HG03565 (cell line): Measurements from ENCODE around the gene SLCO1B3.

ENCODE experiments used
- ATAC-seq: cut with Tn5 transposase; IDR thresholded peaks from one replicate; pipeline ENCODE4 v1.9.1; 2021; ENCODE audit warnings: mild to moderate bottlenecking, moderate library complexity; ENCODE audit not compliant: unreplicated experiment

SLCO1B3 gene

DNA sequence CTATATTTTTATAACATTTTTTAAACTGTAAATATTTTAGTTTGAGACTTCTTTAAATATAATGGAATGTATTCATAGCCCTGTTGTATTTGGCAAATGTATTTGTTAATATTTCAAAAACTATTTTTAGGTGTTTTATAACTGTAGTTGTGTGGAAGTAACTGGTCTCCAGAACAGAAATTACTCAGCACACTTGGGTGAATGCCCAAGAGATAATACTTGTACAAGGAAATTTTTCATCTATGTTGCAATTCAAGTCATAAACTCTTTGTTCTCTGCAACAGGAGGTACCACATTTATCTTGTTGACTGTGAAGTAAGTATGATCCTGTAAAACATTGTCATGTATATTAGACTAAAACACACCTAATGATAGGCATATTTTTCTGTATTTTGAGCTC is 72.8 kb downstream of the SLCO1B3 start:
- ATAC-seq, result no peak

DNA sequence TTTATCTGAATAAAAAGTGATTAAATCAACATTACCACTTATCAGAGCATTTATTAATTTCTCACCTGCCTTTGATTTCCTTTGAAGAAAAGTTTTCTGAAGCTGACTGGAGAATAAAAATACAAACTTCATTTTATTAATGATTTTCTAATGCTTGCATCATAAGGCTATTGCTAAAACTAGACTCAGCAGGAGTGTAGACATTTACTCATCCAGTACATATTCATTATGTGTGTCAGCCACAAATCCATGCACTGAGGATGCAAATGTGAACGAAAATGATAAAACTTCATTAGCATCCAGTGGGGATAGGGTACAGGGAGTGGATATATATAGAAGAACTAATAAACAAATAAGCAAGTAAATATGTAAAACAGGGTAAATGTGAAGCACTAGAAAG is 74.6 kb downstream of the SLCO1B3 start:
- ATAC-seq, result no peak

DNA sequence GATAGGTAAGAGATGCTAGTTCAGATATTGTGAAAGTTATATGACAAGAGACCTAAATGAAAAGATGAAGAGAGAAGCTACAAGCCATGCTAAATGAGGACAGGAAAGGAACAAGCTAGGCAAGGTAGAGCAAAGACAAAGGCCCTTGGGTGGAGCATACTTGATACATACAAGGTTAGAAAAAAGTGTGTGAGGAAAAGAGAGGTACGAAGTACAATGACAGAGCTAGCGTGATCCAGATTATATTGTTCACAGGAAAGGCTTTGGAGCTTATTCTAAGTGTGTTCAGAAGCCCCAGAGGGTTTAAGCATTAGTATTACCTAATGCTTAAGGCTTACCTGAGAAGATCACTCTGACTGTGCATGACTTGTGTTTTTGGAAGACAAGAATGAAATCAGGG is 75.0 kb downstream of the SLCO1B3 start:
- ATAC-seq, result no peak

DNA sequence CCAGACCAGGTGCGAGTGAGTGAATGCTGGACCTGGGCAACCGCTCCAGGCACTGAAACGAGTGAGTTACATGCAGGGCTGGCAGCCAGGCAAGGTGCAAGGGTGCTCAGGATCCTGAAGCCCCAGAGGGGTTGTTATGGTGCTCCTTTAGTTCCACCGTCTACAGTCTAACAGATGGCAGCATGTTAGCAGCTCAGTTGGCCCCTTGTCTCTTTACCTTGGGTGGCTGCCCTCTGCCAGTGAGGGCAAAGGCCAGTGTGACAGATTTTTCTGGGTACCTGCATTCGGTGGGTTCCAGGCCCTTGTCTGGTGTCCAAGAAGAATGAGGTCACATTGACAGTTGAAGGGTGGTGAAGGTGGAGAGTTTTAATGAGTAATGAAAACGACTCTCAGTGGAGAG is 106.8 kb downstream of the SLCO1B3 start:
- no peak for ATAC-seq

DNA sequence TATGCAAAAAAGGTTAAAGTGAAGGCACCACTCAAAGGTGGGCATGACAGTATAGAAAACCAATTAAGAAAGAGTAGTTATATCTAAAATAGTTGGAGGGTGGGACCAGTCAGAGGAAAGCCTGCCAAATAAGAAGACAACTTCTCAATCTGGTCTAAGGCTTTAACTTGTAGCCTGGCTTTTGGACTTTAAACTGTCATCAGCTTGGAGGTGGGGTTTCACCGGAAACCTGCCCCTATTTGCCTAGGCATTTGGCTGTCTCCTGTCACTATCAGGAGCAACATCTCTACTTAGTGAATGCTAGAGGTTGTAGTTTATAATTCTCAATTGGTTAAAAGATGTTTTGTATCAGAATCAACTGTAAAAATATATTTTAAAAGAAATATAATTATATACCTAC is 107.3 kb downstream of the SLCO1B3 start:
- ATAC-seq, result no peak

DNA sequence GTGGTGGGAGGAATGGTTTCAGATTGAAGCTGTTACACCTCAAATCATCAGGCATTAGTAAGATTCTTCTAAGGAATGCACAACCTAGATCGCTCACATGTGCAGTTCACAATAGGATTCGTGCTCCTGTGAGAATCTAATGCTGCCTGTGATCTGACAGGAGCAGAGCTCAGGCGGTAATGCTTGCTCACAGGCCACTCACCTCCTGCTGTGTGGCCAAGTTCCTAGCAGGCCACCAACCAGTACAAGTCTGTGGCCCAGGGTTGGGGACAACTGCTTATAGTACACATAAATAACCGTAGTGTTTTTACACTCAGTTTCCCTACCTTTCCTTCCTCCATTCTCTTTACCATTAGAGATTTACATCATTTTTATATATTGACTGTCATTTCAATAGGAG is 121.4 kb downstream of the SLCO1B3 start:
- ATAC-seq, result no peak

DNA sequence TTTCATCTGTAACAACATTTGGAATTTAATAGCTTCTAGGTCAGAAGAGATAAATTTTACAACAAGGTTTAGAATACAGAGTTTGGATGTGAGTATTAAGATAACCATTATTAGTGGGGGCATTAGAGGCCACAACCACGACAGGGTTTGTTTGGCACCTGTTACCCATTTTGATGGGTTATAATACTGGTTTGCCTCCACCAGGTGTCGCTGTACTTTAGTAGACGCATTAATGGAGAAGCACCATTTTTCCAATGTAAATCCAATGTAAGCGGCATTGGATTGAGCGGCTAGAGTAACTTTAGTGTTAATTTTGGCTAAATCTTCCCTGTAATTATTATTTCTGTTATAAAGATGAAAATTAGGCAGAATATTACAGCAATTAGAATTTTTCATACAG is 136.2 kb downstream of the SLCO1B3 start:
- peak; percentile 56 for ATAC-seq

DNA sequence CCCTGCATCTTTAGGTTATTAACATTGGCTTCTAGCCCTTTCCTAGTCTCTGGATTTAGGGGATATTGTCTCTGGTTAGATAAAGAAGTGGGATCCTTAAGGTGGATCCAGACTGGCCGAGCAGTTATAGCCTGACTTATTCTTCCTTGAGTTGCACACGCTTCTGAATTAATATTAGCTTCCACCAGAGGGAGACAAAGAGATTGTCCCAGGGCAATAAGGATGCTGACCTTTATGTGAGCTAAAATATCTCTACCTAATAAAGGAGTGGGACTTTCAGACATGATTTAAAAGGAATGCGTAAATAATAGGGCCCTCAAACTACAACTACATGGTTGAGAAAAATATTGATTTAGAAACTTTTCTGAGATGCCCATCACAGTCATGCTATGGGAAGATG is 139.7 kb downstream of the SLCO1B3 start:
- peak; percentile 93 for ATAC-seq

DNA sequence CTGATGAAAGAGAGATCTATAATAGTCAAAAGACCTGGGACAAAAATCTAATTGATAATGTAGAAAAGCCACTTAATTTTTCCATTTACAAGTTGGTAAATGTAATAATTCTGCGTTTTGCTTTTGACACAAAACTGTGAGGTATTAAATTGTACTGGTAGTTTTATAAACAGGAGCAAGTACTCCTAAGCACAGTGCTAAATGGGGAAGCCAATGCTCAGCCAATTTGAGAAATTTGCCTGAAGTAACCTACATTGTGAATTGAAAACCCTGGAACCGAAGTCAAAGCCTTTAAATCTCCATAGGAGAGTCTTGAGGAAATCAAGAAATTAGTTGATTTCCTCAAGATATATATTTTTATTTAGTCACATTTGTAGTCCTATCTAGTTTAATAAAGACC is 152.8 kb downstream of the SLCO1B3 start:
- ATAC-seq, result no peak

DNA sequence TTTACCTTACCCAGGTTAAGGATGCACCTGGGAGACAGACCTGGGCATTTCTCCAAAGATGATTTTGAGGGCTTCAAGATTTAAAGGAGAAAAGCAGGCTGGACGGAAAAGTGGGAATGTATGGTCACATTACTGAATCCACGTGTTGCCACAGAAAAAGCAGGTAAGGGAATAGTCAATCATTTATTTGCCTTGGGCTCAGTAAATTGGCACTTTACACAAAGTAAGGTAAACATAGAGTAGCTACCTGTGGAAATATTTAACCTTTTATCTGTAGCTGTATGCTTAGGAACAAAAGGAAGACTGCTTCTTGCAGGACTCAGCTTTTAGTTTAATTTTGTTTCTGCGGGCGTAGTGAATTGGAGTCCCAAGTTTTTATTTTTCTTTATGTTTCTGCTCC is 153.3 kb downstream of the SLCO1B3 start:
- ATAC-seq, result no peak
